Spleen (tissue), 11 donors: ENCODE measurements around the gene VAV2. TPM values are rescaled to one million over a fixed set of nuclear protein-coding genes. Genes with fewer than 3 reads are reported as not detected.

Experiments
- DNase-seq: peaks from one replicate; pipeline ENCODE4 v3.0.0-alpha.2; 2020
- H3K27ac ChIP-seq, 8 donors: fragments of 200-600 bp; sonication (generic) in 7 of 8; 1 replicate in 4 of 8; 2 replicates in 4 of 8; pipeline versions ENCODE4 v1.5.0 to v1.8.0; 2016 to 2021; ENCODE audit warnings: inconsistent platforms in 4 of 8, mild to moderate bottlenecking in 4 of 8, moderate library complexity in 1 of 8
- H3K27me3 ChIP-seq, 7 donors: fragments of 200-600 bp; sonication (generic) in 6 of 7; replicated peaks in 1 of 7; 1 replicate in 4 of 7; 2 replicates in 3 of 7; pipeline versions ENCODE4 v1.5.0 to v1.8.0; 2016 to 2021; ENCODE audit warnings: inconsistent platforms in 3 of 7, mild to moderate bottlenecking in 1 of 7
- H3K36me3 ChIP-seq, 6 donors: fragments of 200-600 bp; sonication (generic) in 5 of 6; 1 replicate in 4 of 6; 2 replicates in 2 of 6; pipeline versions ENCODE4 v1.5.0 to v1.8.0; 2016 to 2021; ENCODE audit warnings: inconsistent platforms in 2 of 6
- H3K4me1 ChIP-seq, 6 donors: fragments of 200-600 bp; sonication (generic) in 5 of 6; 1 replicate in 3 of 6; 2 replicates in 3 of 6; pipeline versions ENCODE4 v1.5.0 to v1.8.0; 2016 to 2021; ENCODE audit warnings: inconsistent platforms in 3 of 6
- H3K4me3 ChIP-seq, 8 donors: fragments of 200-600 bp; sonication (generic) in 7 of 8; 1 replicate in 4 of 8; 2 replicates in 4 of 8; pipeline versions ENCODE4 v1.5.0 to v1.8.0; 2016 to 2021; ENCODE audit warnings: inconsistent platforms in 4 of 8, mild to moderate bottlenecking in 4 of 8, moderate library complexity in 2 of 8
- H3K9me3 ChIP-seq, 8 donors: fragments of 200-600 bp; sonication (generic) in 7 of 8; 1 replicate in 4 of 8; 2 replicates in 4 of 8; pipeline versions ENCODE4 v1.5.0 to v1.8.0; 2016 to 2021; ENCODE audit warnings: inconsistent platforms in 4 of 8
- POLR2A ChIP-seq, 3 donors: fragments of 450-650 bp; IDR thresholded peaks; one replicate each; pipeline ENCODE4 v1.5.1; 2017; ENCODE audit warnings: antibody characterized with exemption in 3 of 3, mild to moderate bottlenecking in 1 of 3
- POLR2AphosphoS5 ChIP-seq, 3 donors: sonication (generic); formaldehyde crosslinking; IDR thresholded peaks; one replicate each; pipeline ENCODE4 v1.5.1; 2017; ENCODE audit warnings: antibody characterized with exemption in 3 of 3
- WGBS, 5 donors: extraction: QIAGEN DNeasy Blood & Tissue Kit in 3 of 5; methylation state at CpG; one replicate each; pipeline versions ENCODE4 v1.1.5 to v1.1.7; 2013 to 2018; 5-methylcytosine and 5-hydroxymethylcytosine counted together
- intact Hi-C: fragments of 100-400 bp; cut with DNase I; formaldehyde crosslinking; loops from one replicate; pipeline ENCODE4 v1.15.0; 2023; ENCODE audit warnings: low total_unique reads
- polyA plus RNA-seq, 3 donors: library from polyadenylated mRNA; stranded (reverse); fragments of 200-250 nt; gene quantifications; one replicate each; pipeline ENCODE4 v1.2.1, GENCODE V29; 2013
- total RNA-seq, 7 donors: library from RNA; depleted of rRNA in 3 of 7; stranded (reverse); fragments of >200 nt in 3 of 7; fragmentation: NEBNext Ultra II Directional in 4 of 7; extraction: Animal tissue kit (Norgen Biotek cat#: 25700) in 4 of 7; gene quantifications; one replicate each; pipeline versions ENCODE4 v1.1.0 to v1.2.1, GENCODE V29; 2016 to 2021
- TF ChIP-seq, protein P1 (sequence below), 11 experiments: fragments of 200-600 bp in 7 of 11; fragments of 450-650 bp in 4 of 11; sonication (generic) in 4 of 11; IDR thresholded peaks in 8 of 11; conservative IDR thresholded peaks in 3 of 11; 1 replicate in 7 of 11; 2 replicates in 4 of 11; pipeline versions ENCODE4 v1.4.0 to v1.8.0; 2016 to 2021; ENCODE audit warnings: antibody characterized with exemption in 11 of 11, inconsistent platforms in 4 of 11, mild to moderate bottlenecking in 1 of 11
- donor health status: healthy with polysubstance abuse.
- donor health status: DM: no; HTN: no; CAD: no; lungs with moderate emphysema.
- donor health status: DM: no; HTN: no; CAD: no.
- donor health status: Bipolar disorder and iron deficiency.
- donor health status: healthy.
- donor health status: DM: no; HTN: no; CAD: no.
- donor health status: DM: yes; HTN: yes; CAD: no.

Gene VAV2
- total and polyA plus RNA-seq, 10 donors, result 14.2 to 39.2 (median 23.3) TPM

DNA sequence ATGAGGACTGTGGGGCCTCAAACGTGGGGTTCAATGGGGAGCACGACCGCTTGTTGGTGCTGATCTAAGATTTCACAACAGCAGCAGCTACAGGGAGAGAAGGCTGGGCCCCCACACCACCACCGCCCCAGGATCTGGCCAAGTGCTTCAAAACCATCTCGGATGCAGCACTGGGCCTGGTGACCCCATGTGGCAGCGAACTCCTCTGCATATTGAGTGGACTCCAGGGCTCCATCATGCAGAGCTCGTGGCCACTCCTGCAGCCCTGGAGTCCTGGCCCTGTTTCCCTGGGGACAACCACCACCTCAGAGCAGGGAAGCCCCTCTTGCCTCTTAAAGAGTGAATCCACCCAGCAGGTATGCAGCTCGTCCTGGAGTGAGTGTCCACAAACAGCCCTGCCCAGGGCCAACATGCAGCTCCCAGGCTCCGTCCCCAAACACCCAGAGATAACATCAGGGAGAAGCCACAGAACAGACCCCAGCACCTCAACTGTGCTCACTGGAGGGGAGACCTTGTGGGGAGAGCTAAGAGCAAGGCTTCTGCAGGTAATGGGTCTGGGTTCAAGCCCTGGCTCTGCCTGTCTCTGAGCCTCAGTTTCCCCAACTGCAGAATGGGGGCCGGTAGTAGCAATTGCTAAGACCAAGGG, 150.8 kb downstream of the VAV2 start:
- DNase-seq, result no peak
- H3K27me3 ChIP-seq, result peaks cover 0 to 21% (median 0%) of the 10 kb centered on the region in 7 donors
- H3K9me3 ChIP-seq, result no peaks in the 10 kb centered on the region
- H3K4me1 ChIP-seq, result peaks cover 11 to 48% (median 30%) of the 10 kb centered on the region in 6 donors
- H3K27ac ChIP-seq, result peak overlapping the region in 3 of 8 donors; percentile 57 to 66 (median 58)
- WGBS, 5 donors, result 83 to 91% (median 88%) methylated on average over 7 to 10 of the region's 10 CpGs
- intact Hi-C loops, result no loop called here
- TF ChIP-seq, protein P1, sequence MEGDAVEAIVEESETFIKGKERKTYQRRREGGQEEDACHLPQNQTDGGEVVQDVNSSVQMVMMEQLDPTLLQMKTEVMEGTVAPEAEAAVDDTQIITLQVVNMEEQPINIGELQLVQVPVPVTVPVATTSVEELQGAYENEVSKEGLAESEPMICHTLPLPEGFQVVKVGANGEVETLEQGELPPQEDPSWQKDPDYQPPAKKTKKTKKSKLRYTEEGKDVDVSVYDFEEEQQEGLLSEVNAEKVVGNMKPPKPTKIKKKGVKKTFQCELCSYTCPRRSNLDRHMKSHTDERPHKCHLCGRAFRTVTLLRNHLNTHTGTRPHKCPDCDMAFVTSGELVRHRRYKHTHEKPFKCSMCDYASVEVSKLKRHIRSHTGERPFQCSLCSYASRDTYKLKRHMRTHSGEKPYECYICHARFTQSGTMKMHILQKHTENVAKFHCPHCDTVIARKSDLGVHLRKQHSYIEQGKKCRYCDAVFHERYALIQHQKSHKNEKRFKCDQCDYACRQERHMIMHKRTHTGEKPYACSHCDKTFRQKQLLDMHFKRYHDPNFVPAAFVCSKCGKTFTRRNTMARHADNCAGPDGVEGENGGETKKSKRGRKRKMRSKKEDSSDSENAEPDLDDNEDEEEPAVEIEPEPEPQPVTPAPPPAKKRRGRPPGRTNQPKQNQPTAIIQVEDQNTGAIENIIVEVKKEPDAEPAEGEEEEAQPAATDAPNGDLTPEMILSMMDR (IDR thresholded peaks at IDR 0.05 in 8 of 11, conservative IDR thresholded peaks at IDR 0.05 in 3 of 11), result no peak
- no peak for TF ChIP-seq POLR2A (IDR thresholded peaks at IDR 0.05)
- no peak for TF ChIP-seq POLR2AphosphoS5 (IDR thresholded peaks at IDR 0.05)
- H3K36me3 ChIP-seq, result no peaks in the 10 kb centered on the region
- no peak overlapping the region for H3K4me3 ChIP-seq

DNA sequence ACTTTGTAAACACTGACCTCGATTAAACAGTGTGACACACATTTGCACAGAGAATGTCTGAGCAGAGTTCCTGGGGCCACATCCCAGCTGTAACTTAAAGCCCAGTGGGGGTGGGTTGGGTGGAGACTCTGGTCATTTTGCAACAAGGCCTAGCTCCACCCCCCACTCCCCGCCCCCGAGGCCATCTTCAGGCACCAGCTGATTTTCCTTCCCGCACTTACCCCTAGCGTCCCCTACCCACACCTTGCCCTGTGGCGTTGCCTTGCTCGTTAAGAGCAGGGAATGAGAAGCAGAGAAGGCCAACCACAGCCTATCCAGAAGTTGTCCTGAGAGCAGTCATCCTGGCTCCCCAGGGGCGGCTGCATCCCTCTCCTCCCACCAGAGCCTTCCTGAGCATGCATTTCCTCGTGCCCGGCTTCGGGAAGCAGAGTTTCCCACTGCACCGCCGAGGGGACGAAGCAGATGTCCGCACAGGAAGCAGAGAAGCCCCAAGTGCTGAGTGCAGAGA, 152.2 kb downstream of the VAV2 start:
- H3K4me1 ChIP-seq, result peaks cover 7 to 44% (median 20%) of the 10 kb centered on the region in 6 donors
- TF ChIP-seq POLR2AphosphoS5 (IDR thresholded peaks at IDR 0.05), result peak in 2 of 3 donors; percentile 5 to 21
- TF ChIP-seq, protein P1 (IDR thresholded peaks at IDR 0.05 in 8 of 11, conservative IDR thresholded peaks at IDR 0.05 in 3 of 11), result no peak
- intact Hi-C loops, result no loop called here
- WGBS, 5 donors, result 35 to 62% (median 48%) methylated on average over 8 to 15 of the region's 15 CpGs
- DNase-seq, result no peak
- H3K36me3 ChIP-seq, result no peaks in the 10 kb centered on the region
- no peaks in the 10 kb centered on the region for H3K9me3 ChIP-seq
- H3K27me3 ChIP-seq, result peaks cover 0 to 21% (median 0%) of the 10 kb centered on the region in 7 donors
- H3K4me3 ChIP-seq, result no peak overlapping the region
- peak overlapping the region; percentile 7 to 67 (median 56) for H3K27ac ChIP-seq

DNA sequence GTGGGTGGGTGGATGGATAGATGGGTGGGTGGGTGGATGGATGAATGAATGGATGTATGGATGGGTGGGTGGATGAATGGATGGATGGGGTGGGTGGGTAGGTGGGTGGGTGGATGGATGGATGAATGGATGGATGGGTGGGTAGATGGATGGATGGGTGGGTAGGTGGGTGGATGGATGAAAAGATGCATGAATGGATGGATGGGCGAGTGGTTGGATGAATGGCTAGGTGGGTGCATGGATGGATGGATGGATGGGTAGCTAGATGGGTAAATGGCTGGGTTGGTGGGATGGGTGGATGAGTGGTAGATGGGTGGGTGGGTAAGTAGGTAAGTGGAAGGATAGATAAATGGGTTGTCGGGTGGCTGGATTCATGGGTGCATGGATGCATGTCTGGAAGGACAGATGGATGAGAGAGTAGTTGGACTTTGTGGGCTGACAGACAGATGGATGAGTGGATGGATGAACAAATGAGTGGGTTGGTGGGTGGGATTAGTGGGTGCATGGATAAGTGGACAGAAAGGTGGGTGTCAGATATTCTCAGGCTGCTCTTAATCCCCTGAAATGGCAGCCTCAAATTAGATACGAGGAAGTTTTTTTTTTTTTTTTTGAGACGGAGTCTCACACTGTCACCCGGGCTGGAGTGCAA, 153.1 kb downstream of the VAV2 start:
- peaks cover 0 to 35% (median 11%) of the 10 kb centered on the region in 6 donors for H3K4me1 ChIP-seq
- intact Hi-C loops, result no loop called here
- DNase-seq, result no peak
- H3K4me3 ChIP-seq, result no peak overlapping the region
- H3K9me3 ChIP-seq, result no peaks in the 10 kb centered on the region
- WGBS, 5 donors, result 89 to 98% (median 96%) methylated on average over 4 to 5 of the region's 5 CpGs
- peaks cover 0 to 2% (median 0%) of the 10 kb centered on the region in 6 donors for H3K36me3 ChIP-seq
- TF ChIP-seq, protein P1 (IDR thresholded peaks at IDR 0.05 in 8 of 11, conservative IDR thresholded peaks at IDR 0.05 in 3 of 11), result no peak
- no peak for TF ChIP-seq POLR2AphosphoS5 (IDR thresholded peaks at IDR 0.05)
- no peak for TF ChIP-seq POLR2A (IDR thresholded peaks at IDR 0.05)
- peak overlapping the region in 2 of 8 donors; percentile 54 to 57 for H3K27ac ChIP-seq
- H3K27me3 ChIP-seq, result peaks cover 0 to 14% (median 0%) of the 10 kb centered on the region in 7 donors
